ENCODE results near the gene VEGFA.

Gene VEGFA

GRCh38 chr6:43734294-43734665 is 35.7 kb upstream of the VEGFA start:
- no peak for DNase-seq (ENCODE audit: extremely low spot score)
- ChIA-PET CTCF (interaction anchor here (2.1 kb wide), 1 partner anchor 36 kb away, joined by 9 read pairs; the partner anchor contains the start of gene VEGFA), POLR2A (no interaction called here)
- TF ChIP-seq ARNT (IDR thresholded peaks at IDR 0.05) (no peak), SP1 (IDR thresholded peaks at IDR 0.05) (no peak), SUZ12 (IDR thresholded peaks at IDR 0.05) (no peak), FOXA1 (IDR thresholded peaks at IDR 0.05) (no peak), BHLHE40 (IDR thresholded peaks at IDR 0.05; ENCODE audit: borderline replicate concordance) (no peak), FOXM1 (IDR thresholded peaks at IDR 0.05; ENCODE audit: borderline replicate concordance) (no peak), ZNF384 (IDR thresholded peaks at IDR 0.05) (no peak), NFRKB (IDR thresholded peaks at IDR 0.05) (no peak), L3MBTL2 (conservative IDR thresholded peaks at IDR 0.05) (no peak), TARDBP (IDR thresholded peaks at IDR 0.05) (no peak), LEF1 (IDR thresholded peaks at IDR 0.05; ENCODE audit: borderline replicate concordance) (no peak)
- TF ChIP-seq, protein P1, sequence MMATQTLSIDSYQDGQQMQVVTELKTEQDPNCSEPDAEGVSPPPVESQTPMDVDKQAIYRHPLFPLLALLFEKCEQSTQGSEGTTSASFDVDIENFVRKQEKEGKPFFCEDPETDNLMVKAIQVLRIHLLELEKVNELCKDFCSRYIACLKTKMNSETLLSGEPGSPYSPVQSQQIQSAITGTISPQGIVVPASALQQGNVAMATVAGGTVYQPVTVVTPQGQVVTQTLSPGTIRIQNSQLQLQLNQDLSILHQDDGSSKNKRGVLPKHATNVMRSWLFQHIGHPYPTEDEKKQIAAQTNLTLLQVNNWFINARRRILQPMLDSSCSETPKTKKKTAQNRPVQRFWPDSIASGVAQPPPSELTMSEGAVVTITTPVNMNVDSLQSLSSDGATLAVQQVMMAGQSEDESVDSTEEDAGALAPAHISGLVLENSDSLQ (IDR thresholded peaks at IDR 0.05) = no peak

GRCh38 chr6:43735642-43736199 is 34.3 kb upstream of the VEGFA start:
- TF ChIP-seq TARDBP (IDR thresholded peaks at IDR 0.05) (no peak), ARNT (IDR thresholded peaks at IDR 0.05) (no peak), FOXA1 (IDR thresholded peaks at IDR 0.05) (no peak), SP1 (IDR thresholded peaks at IDR 0.05) (no peak), HDGF (IDR thresholded peaks at IDR 0.05; ENCODE audit: borderline replicate concordance) (no peak), SUZ12 (IDR thresholded peaks at IDR 0.05) (no peak), FOXK2 (IDR thresholded peaks at IDR 0.05) (no peak)
- TF ChIP-seq, protein P1 (IDR thresholded peaks at IDR 0.05) = no peak
- POLR2A ChIA-PET = no interaction called here
- no peak for DNase-seq (ENCODE audit: extremely low spot score)

GRCh38 chr6:43736211-43736786 is 33.7 kb upstream of the VEGFA start:
- ChIA-PET POLR2A (no interaction called here), CTCF (no interaction called here)
- TF ChIP-seq NFRKB (IDR thresholded peaks at IDR 0.05) (no peak), FOXA1 (IDR thresholded peaks at IDR 0.05) (no peak), BHLHE40 (IDR thresholded peaks at IDR 0.05; ENCODE audit: borderline replicate concordance) (no peak), ELF4 (IDR thresholded peaks at IDR 0.05) (no peak), FOXM1 (IDR thresholded peaks at IDR 0.05; ENCODE audit: borderline replicate concordance) (no peak), SP1 (IDR thresholded peaks at IDR 0.05) (no peak), SUZ12 (IDR thresholded peaks at IDR 0.05) (no peak), FOXK2 (IDR thresholded peaks at IDR 0.05) (no peak), LEF1 (IDR thresholded peaks at IDR 0.05; ENCODE audit: borderline replicate concordance) (no peak), ARNT (IDR thresholded peaks at IDR 0.05) (no peak), TARDBP (IDR thresholded peaks at IDR 0.05) (no peak), CTBP1 (IDR thresholded peaks at IDR 0.05; ENCODE audit: borderline replicate concordance) (no peak), HDGF (IDR thresholded peaks at IDR 0.05; ENCODE audit: borderline replicate concordance) (no peak), ZNF384 (IDR thresholded peaks at IDR 0.05) (no peak), L3MBTL2 (conservative IDR thresholded peaks at IDR 0.05) (no peak)
- TF ChIP-seq, protein P1 (IDR thresholded peaks at IDR 0.05) = no peak
- DNase-seq (ENCODE audit: extremely low spot score) = no peak

More at GRCh38 chr6:43735642-43736199, 34.3 kb upstream of the VEGFA start:
- CTCF ChIA-PET = no interaction called here

- DNase-seq (ENCODE audit: extremely low spot score) = no peak
- POLR2A ChIA-PET = no interaction called here
- CTCF ChIA-PET = no interaction called here
- no peak for TF ChIP-seq BHLHE40 (IDR thresholded peaks at IDR 0.05; ENCODE audit: borderline replicate concordance)
- TF ChIP-seq ZNF384 (IDR thresholded peaks at IDR 0.05) = no peak
- TF ChIP-seq, protein P1 (IDR thresholded peaks at IDR 0.05) = no peak
- no peak for TF ChIP-seq L3MBTL2 (conservative IDR thresholded peaks at IDR 0.05)
- TF ChIP-seq SP1 (IDR thresholded peaks at IDR 0.05) = no peak
- no peak for TF ChIP-seq SUZ12 (IDR thresholded peaks at IDR 0.05)
- TF ChIP-seq LEF1 (IDR thresholded peaks at IDR 0.05; ENCODE audit: borderline replicate concordance) = no peak
- no peak for TF ChIP-seq TARDBP (IDR thresholded peaks at IDR 0.05)
- TF ChIP-seq HDGF (IDR thresholded peaks at IDR 0.05; ENCODE audit: borderline replicate concordance) = no peak
- no peak for TF ChIP-seq FOXM1 (IDR thresholded peaks at IDR 0.05; ENCODE audit: borderline replicate concordance)
- no peak for TF ChIP-seq NFRKB (IDR thresholded peaks at IDR 0.05)
- no peak for TF ChIP-seq FOXA1 (IDR thresholded peaks at IDR 0.05)
- TF ChIP-seq FOXK2 (IDR thresholded peaks at IDR 0.05) = no peak
- no peak for TF ChIP-seq ARNT (IDR thresholded peaks at IDR 0.05)
- TF ChIP-seq CTBP1 (IDR thresholded peaks at IDR 0.05; ENCODE audit: borderline replicate concordance) = no peak
These were observed 33.2 kb upstream of the VEGFA start for GRCh38 chr6:43736844-43737243.

GRCh38 chr6:43737272-43738081 is 32.5 kb upstream of the VEGFA start:
- TF ChIP-seq SP1 (IDR thresholded peaks at IDR 0.05) = no peak
- TF ChIP-seq SUZ12 (IDR thresholded peaks at IDR 0.05) = no peak
- no peak for TF ChIP-seq FOXA1 (IDR thresholded peaks at IDR 0.05)
- no peak for TF ChIP-seq FOXM1 (IDR thresholded peaks at IDR 0.05; ENCODE audit: borderline replicate concordance)
- no peak for TF ChIP-seq L3MBTL2 (conservative IDR thresholded peaks at IDR 0.05)
- TF ChIP-seq ARNT (IDR thresholded peaks at IDR 0.05) = no peak
- TF ChIP-seq LEF1 (IDR thresholded peaks at IDR 0.05; ENCODE audit: borderline replicate concordance) = no peak
- TF ChIP-seq BHLHE40 (IDR thresholded peaks at IDR 0.05; ENCODE audit: borderline replicate concordance) = no peak
- TF ChIP-seq CTBP1 (IDR thresholded peaks at IDR 0.05; ENCODE audit: borderline replicate concordance) = no peak
- TF ChIP-seq TARDBP (IDR thresholded peaks at IDR 0.05) = no peak
- no peak for TF ChIP-seq ELF4 (IDR thresholded peaks at IDR 0.05)
- no peak for TF ChIP-seq FOXK2 (IDR thresholded peaks at IDR 0.05)
- no peak for TF ChIP-seq NFRKB (IDR thresholded peaks at IDR 0.05)
- TF ChIP-seq HDGF (IDR thresholded peaks at IDR 0.05; ENCODE audit: borderline replicate concordance) = no peak
- ChIA-PET POLR2A (no interaction called here), CTCF (no interaction called here)
- DNase-seq (ENCODE audit: extremely low spot score) = no peak

Data from HEK293T (cell line).